GM21367 (cell line): Measurements from ENCODE around the gene NR1H2.

Experiments used
- ATAC-seq: cut with Tn5 transposase; IDR thresholded peaks from one replicate; pipeline ENCODE4 v1.9.1; 2021; ENCODE audit not compliant: unreplicated experiment

Gene NR1H2

GRCh38 chr19:50420808-50421207 is 44.6 kb downstream of the NR1H2 start:
- no peak for ATAC-seq

- no peak for ATAC-seq
Observed at GRCh38 chr19:50422397-50423278, 46.4 kb downstream of the NR1H2 start.

GRCh38 chr19:50423279-50424113 is 47.2 kb downstream of the NR1H2 start:
- no peak for ATAC-seq

- no peak for ATAC-seq
Observed at GRCh38 chr19:50425581-50425980, 49.3 kb downstream of the NR1H2 start.

GRCh38 chr19:50427318-50427925 is 51.2 kb downstream of the NR1H2 start:
- ATAC-seq, result no peak

- ATAC-seq, result no peak
Observed at GRCh38 chr19:50427997-50428425, 51.8 kb downstream of the NR1H2 start.

- ATAC-seq, result no peak
Observed at GRCh38 chr19:50428772-50429463, 52.7 kb downstream of the NR1H2 start.

GRCh38 chr19:50430888-50431342 is 54.7 kb downstream of the NR1H2 start:
- ATAC-seq, result no peak

- ATAC-seq, result peak; percentile 51
Observed at GRCh38 chr19:50431343-50432220, 55.3 kb downstream of the NR1H2 start.

GRCh38 chr19:50432221-50433028 is 56.2 kb downstream of the NR1H2 start, which contains the start of gene MYBPC2:
MYBPC2 (plus strand) TSS chr19:50432892; CDS start chr19:50432954, 62 bp downstream.
- ATAC-seq, result no peak
